ENCODE measurements around the gene LYRM2.

DNA sequence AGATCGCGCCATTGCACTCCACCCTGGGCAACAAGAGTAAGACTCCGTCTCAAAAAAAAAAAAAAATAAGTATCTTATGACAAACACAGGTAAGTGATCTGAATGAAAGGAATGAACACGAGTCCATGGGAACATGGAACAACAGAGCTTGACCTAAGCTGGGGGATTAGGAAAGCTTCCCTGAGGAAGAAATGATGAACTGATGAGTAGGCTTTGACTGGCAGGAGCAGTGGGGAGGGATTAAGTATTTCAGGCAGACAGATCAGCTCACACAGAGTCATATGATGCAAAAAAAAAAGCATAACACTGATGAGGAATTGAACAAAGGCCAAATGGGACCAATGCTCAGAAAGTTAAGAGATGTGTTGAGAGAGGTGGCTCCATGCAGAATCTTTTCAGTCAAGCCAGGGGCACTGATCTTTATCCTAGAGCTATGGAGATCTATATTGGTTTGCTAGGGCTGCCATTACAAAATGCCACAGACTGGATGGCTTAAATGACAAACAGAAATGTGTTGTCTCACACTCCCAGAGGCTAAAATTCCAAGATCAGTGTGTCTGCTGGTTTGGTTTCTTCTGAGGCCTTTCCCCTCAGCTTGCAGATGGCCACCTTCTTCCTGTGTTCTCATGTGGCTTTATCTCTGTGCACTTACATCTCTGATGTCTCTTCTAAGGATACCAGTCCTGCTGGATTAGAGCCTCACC lies 120.0 kb downstream of the LYRM2 start:
- TF ChIP-seq CTCF (IDR thresholded peaks at IDR 0.05): no peak
- TF ChIP-seq ZFX (IDR thresholded peaks at IDR 0.05; ENCODE audit: borderline replicate concordance): no peak

All from 22Rv1 (cell line).